NCI-H748 (cell line): ENCODE measurements around the gene FOSL1.
A peak's percentile ranks its signal among the peaks of the same experiment; 100 is the strongest.
"Not testable (repeated sequence)": the region's sequence is repeated elsewhere in the genome, so short reads cannot be mapped to it uniquely, and the experiment has no call there.

Experiments used
- DNase-seq: peaks from one replicate; lab custom pipeline; 2025; ENCODE audit not compliant: unreplicated experiment; lab: John Stamatoyannopoulos, UW

FOSL1 gene

GRCh38 chr11:65853246-65853979 is 46.8 kb downstream of the FOSL1 start:
- DNase-seq = no peak

GRCh38 chr11:65852508-65853245 is 47.5 kb downstream of the FOSL1 start:
- no peak for DNase-seq

GRCh38 chr11:65851811-65852507 is 48.2 kb downstream of the FOSL1 start:
- DNase-seq = no peak

DNA sequence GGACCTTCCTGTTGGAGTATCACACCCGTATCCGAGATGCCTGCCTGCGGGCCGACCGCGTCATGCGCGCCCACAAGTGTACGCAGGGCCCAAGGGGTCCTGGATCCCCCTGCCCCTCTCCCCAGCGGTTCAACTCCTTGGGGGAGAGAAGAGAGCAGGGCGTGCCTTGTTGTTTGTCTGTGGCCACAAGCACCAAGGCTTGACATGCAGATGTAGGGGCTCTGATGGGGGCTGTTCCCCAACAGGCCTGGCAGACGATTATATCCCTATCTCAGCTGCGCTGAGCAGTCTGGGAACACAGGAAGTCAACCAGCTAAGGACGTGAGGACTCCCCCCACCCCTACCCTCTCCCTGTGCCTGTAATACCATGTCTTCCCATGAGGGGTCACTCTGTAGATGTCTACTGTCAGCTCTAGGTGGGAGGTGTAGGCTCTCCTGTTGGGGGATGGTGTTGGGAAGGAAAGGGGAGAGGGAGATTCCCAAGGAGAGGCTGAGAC is 49.1 kb downstream of the FOSL1 start:
- peak; percentile 17 for DNase-seq

DNA sequence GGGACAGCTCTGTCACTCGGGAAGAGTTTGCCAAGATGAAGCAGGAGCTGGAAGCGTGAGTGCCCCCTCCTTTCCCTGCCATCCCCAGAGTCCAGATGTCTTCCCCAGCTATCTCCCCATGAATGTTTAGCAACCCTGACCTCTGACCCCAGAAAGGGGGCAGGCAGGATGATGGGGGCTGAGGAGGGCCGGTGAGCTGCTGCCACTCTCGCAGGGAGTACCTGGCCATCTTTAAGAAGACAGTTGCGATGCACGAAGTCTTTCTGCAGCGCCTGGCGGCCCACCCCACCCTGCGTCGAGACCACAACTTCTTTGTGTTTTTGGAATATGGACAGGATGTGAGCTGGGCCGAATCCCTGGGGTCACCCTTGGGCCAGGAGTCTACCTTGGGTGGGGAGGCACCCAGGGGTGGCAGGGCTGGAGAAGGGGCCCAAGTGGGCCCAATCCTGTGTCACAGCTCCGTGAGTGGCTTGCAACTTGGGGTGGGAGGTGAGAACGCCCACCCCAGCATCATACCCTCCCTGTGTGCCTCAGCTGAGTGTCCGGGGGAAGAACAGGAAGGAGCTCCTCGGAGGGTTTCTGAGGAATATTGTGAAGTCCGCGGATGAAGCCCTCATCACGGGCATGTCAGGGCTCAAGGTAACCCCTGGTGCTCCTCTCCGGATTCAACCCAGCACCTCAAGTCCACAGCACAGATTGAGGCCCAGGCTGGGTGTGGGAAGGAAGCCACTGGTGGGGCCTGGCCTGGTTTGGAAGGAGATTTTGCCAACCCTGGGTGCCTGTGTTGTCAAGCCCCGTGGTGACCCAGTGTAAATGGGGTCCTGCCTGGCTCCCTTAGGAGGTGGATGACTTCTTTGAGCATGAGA is 49.7 kb downstream of the FOSL1 start:
- DNase-seq = no peak

- no peak for DNase-seq
Measured at GRCh38 chr11:65849771-65850216, 50.4 kb downstream of the FOSL1 start.

GRCh38 chr11:65849366-65849765 is 50.8 kb downstream of the FOSL1 start:
- DNase-seq = no peak

DNA sequence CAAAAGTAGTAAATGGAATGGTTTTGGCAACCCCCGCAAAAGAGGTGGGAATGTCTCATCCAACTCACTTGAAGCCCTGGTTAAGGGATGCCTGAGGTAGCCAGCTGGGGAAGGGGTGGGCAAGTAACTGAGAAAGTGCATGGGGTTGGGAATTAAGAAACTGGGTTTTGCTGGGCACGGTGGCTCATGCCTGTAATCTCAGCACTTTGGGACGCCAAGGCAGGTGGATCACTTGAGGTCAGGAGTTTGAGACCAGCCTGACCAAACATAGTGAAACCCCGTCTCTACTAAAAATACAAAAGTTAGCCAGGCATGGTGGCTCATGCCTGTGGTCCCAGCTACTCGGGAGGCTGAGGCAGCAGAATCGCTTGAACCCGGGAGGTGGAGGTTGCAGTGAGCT is 51.5 kb downstream of the FOSL1 start:
- not testable (repeated sequence) for DNase-seq

GRCh38 chr11:65847746-65848145 is 52.4 kb downstream of the FOSL1 start:
- DNase-seq = no peak

- no peak for DNase-seq
Measured at GRCh38 chr11:65844231-65844872, 55.8 kb downstream of the FOSL1 start.

- DNase-seq = no peak
Measured at GRCh38 chr11:65843811-65844210, 56.4 kb downstream of the FOSL1 start.

DNA sequence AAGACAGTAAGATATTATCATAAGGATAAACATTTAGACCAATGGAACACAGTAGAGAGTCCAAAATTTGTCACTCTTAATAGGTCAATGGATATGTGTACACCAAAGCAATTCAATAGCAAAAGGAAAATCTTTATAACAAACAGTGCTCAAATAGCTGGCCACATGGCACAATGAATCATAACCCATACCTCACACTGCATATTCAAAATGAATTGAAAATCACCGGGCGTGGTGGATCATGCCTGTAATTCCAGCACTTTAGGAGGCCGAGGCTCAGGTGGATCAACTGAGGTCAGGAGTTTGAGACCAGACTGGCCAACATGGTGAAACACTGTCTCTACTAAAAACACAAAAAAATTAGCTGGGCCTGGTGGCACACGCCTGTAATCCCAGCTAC is 58.0 kb downstream of the FOSL1 start:
- DNase-seq = no peak
